Mammary epithelial cell (primary cell): ENCODE data around the gene EXOC6B.

Experiments used
- CTCF ChIP-seq, 2 donors: IDR thresholded peaks in 1 of 2; conservative IDR thresholded peaks in 1 of 2; 2 replicates each; pipeline ENCODE4 v1.5.1; 2011 to 2012; ENCODE audit warnings: inconsistent platforms in 2 of 2, low read length in 2 of 2, mild to moderate bottlenecking in 2 of 2, control low read depth in 1 of 2, low read depth in 1 of 2; ENCODE audit not compliant: insufficient read depth in 1 of 2; ENCODE audit errors: extremely low read depth in 1 of 2
- EZH2 ChIP-seq: IDR thresholded peaks from 2 replicates; pipeline ENCODE4 v1.6.1; 2012; ENCODE audit warnings: low read length, inconsistent platforms, borderline replicate concordance

- TF ChIP-seq EZH2: no peak
- no peak for TF ChIP-seq CTCF (conservative IDR thresholded peaks at IDR 0.05 in 1 of 2, IDR thresholded peaks at IDR 0.05 in 1 of 2; ENCODE audit: extremely low read depth in 1 of 2, insufficient read depth in 1 of 2, low read depth in 1 of 2, low read length in 2 of 2)
Observed at GRCh38 chr2:72141881-72142451, 683.9 kb downstream of the EXOC6B start.
